Thyroid gland (tissue), 4 donors: ENCODE results near the gene CEP126.

Experiments
- POLR2A ChIP-seq, 2 donors: fragments of 450-650 bp; IDR thresholded peaks; one replicate each; pipeline ENCODE4 v1.6.1; 2017; ENCODE audit warnings: antibody characterized with exemption in 2 of 2, mild to moderate bottlenecking in 2 of 2, moderate library complexity in 1 of 2
- TF ChIP-seq, protein P1 (sequence below), 6 experiments: fragments of 200-600 bp in 3 of 6; fragments of 450-650 bp in 3 of 6; sonication (generic) in 3 of 6; IDR thresholded peaks; one replicate each; pipeline ENCODE4 v1.5.1; 2016 to 2019; ENCODE audit warnings: antibody characterized with exemption in 6 of 6, mild to moderate bottlenecking in 2 of 6, inconsistent platforms in 1 of 6, moderate library complexity in 1 of 6

- TF ChIP-seq, protein P1, sequence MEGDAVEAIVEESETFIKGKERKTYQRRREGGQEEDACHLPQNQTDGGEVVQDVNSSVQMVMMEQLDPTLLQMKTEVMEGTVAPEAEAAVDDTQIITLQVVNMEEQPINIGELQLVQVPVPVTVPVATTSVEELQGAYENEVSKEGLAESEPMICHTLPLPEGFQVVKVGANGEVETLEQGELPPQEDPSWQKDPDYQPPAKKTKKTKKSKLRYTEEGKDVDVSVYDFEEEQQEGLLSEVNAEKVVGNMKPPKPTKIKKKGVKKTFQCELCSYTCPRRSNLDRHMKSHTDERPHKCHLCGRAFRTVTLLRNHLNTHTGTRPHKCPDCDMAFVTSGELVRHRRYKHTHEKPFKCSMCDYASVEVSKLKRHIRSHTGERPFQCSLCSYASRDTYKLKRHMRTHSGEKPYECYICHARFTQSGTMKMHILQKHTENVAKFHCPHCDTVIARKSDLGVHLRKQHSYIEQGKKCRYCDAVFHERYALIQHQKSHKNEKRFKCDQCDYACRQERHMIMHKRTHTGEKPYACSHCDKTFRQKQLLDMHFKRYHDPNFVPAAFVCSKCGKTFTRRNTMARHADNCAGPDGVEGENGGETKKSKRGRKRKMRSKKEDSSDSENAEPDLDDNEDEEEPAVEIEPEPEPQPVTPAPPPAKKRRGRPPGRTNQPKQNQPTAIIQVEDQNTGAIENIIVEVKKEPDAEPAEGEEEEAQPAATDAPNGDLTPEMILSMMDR (IDR thresholded peaks at IDR 0.05): peak in 4 of 6 experiments; percentile 28 to 56 (median 45)
- peak in 1 of 2 donors; percentile 73 for TF ChIP-seq POLR2A (IDR thresholded peaks at IDR 0.05)
These were observed at the start of gene CEP126 for GRCh38 chr11:101914738-101915426.
